GM18511 (cell line): ENCODE measurements around the gene PDPR.
A peak's percentile ranks its signal among the peaks of the same experiment; 100 is the strongest.
"Not testable (repeated sequence)": the region's sequence is repeated elsewhere in the genome, so short reads cannot be mapped to it uniquely, and the experiment has no call there.

Experiments used
- ATAC-seq: cut with Tn5 transposase; IDR thresholded peaks from one replicate; pipeline ENCODE4 v1.9.1; 2021; ENCODE audit warnings: mild to moderate bottlenecking, moderate library complexity; ENCODE audit not compliant: unreplicated experiment

Gene PDPR

GRCh38 chr16:70113982-70114826, at the start of gene PDPR:
TSS of gene PDPR (plus strand) at chr16:70114332. CDS start at chr16:70120493, 6,161 bp downstream.
- peak; percentile 90 for ATAC-seq

- ATAC-seq = peak; percentile 21
These were observed 49.2 kb upstream of the PDPR start for GRCh38 chr16:70064841-70065370.

GRCh38 chr16:70065376-70065745, 48.8 kb upstream of the PDPR start:
- ATAC-seq = peak; percentile 38

GRCh38 chr16:70065746-70066658, 48.1 kb upstream of the PDPR start:
- ATAC-seq = peak; percentile 88

- not testable (repeated sequence) for ATAC-seq
These were observed 47.4 kb upstream of the PDPR start for GRCh38 chr16:70066751-70067150.

- not testable (repeated sequence) for ATAC-seq
These were observed 35.1 kb upstream of the PDPR start for GRCh38 chr16:70079081-70079480.

GRCh38 chr16:70081219-70081618, 32.9 kb upstream of the PDPR start:
- ATAC-seq = not testable (repeated sequence)

GRCh38 chr16:70083931-70084330, 30.2 kb upstream of the PDPR start:
- not testable (repeated sequence) for ATAC-seq

- not testable (repeated sequence) for ATAC-seq
These were observed 26.0 kb upstream of the PDPR start for GRCh38 chr16:70088160-70088559.

GRCh38 chr16:70088877-70089276, 25.3 kb upstream of the PDPR start:
- ATAC-seq = not testable (repeated sequence)

GRCh38 chr16:70089289-70089688, 24.8 kb upstream of the PDPR start:
- ATAC-seq = not testable (repeated sequence)

GRCh38 chr16:70091104-70091503, 23.0 kb upstream of the PDPR start:
- ATAC-seq = not testable (repeated sequence)

- not testable (repeated sequence) for ATAC-seq
These were observed 20.0 kb upstream of the PDPR start for GRCh38 chr16:70094096-70094495.

- not testable (repeated sequence) for ATAC-seq
These were observed 4.4 kb upstream of the PDPR start for GRCh38 chr16:70109583-70110279.

- ATAC-seq = not testable (repeated sequence)
These were observed 2.0 kb upstream of the PDPR start for GRCh38 chr16:70112162-70112561.

- peak; percentile 26 for ATAC-seq
These were observed 542 bp upstream of the PDPR start for GRCh38 chr16:70113599-70113981.

- ATAC-seq = not testable (repeated sequence)
These were observed 4.2 kb downstream of the PDPR start for GRCh38 chr16:70118354-70118753.

- not testable (repeated sequence) for ATAC-seq
These were observed 4.6 kb downstream of the PDPR start for GRCh38 chr16:70118776-70119175.

- ATAC-seq = not testable (repeated sequence)
These were observed 6.3 kb downstream of the PDPR start for GRCh38 chr16:70120398-70120797.

GRCh38 chr16:70123822-70124221, 9.7 kb downstream of the PDPR start:
- ATAC-seq = not testable (repeated sequence)

GRCh38 chr16:70126226-70126625, 12.1 kb downstream of the PDPR start:
- ATAC-seq = not testable (repeated sequence)
